H9 (cell line): ENCODE data around the gene MARCHF10. TPM values are rescaled to one million over a fixed set of nuclear protein-coding genes. Genes with fewer than 3 reads are reported as not detected.
A peak's percentile ranks its signal among the peaks of the same experiment; 100 is the strongest.

ENCODE experiments used
- DNase-seq: peaks from one replicate; pipeline ENCODE4 v3.0.0-alpha.2; 2017
- H2AFZ ChIP-seq: one replicate; pipeline ENCODE4 v1.6.1; 2013; ENCODE audit warnings: mild to moderate bottlenecking, low read length, control low read depth, moderate library complexity
- H2AK5ac ChIP-seq: 2 replicates; pipeline ENCODE4 v1.6.1; 2013; ENCODE audit warnings: low read length, control low read depth, mixed read lengths; ENCODE audit not compliant: insufficient read length
- H2BK120ac ChIP-seq: one replicate; pipeline ENCODE4 v1.6.1; 2013; ENCODE audit warnings: low read depth, mild to moderate bottlenecking, low read length, control low read depth, inconsistent platforms; ENCODE audit not compliant: poor library complexity, severe bottlenecking
- H2BK12ac ChIP-seq: 2 replicates; pipeline ENCODE4 v1.6.1; 2013; ENCODE audit warnings: low read length, control low read depth, mixed read lengths, low read depth; ENCODE audit not compliant: insufficient read length
- H2BK15ac ChIP-seq: 2 replicates; pipeline ENCODE4 v1.6.1; 2013; ENCODE audit warnings: low read depth, low read length, control low read depth
- H2BK20ac ChIP-seq: one replicate; pipeline ENCODE4 v1.6.1; 2013; ENCODE audit warnings: low read depth, mild to moderate bottlenecking, low read length, control low read depth, inconsistent platforms; ENCODE audit not compliant: poor library complexity, severe bottlenecking
- H2BK5ac ChIP-seq: 2 replicates; pipeline ENCODE4 v1.6.1; 2013; ENCODE audit warnings: low read length, control low read depth, mixed read lengths; ENCODE audit not compliant: insufficient read length
- H3K14ac ChIP-seq: 2 replicates; pipeline ENCODE4 v1.6.1; 2013; ENCODE audit warnings: low read length, control low read depth; ENCODE audit not compliant: insufficient read depth
- H3K18ac ChIP-seq: 2 replicates; pipeline ENCODE4 v1.6.1; 2013; ENCODE audit warnings: low read depth, mild to moderate bottlenecking, mixed read lengths, low read length, control low read depth; ENCODE audit not compliant: insufficient read length
- H3K23ac ChIP-seq: 2 replicates; pipeline ENCODE4 v1.6.1; 2013; ENCODE audit warnings: low read length, control low read depth, mixed read lengths, low read depth; ENCODE audit not compliant: insufficient read length
- H3K23me2 ChIP-seq: 2 replicates; pipeline ENCODE4 v1.6.1; 2013; ENCODE audit warnings: low read depth, mild to moderate bottlenecking, mixed read lengths, low read length, control low read depth; ENCODE audit not compliant: insufficient read length, poor library complexity, severe bottlenecking
- H3K27ac ChIP-seq: 2 replicates; pipeline ENCODE4 v1.5.1; 2013; ENCODE audit warnings: low read length, control low read depth, mixed read lengths, low read depth; ENCODE audit not compliant: insufficient read length
- H3K27me3 ChIP-seq: 2 replicates; pipeline ENCODE4 v1.6.1; 2013; ENCODE audit warnings: low read length, control low read depth, inconsistent platforms; ENCODE audit not compliant: insufficient read depth
- H3K4ac ChIP-seq: 2 replicates; pipeline ENCODE4 v1.6.1; 2013; ENCODE audit warnings: low read depth, mild to moderate bottlenecking, control low read depth, inconsistent platforms, low read length, moderate library complexity
- H3K4me1 ChIP-seq: 2 replicates; pipeline ENCODE4 v1.6.1; 2013; ENCODE audit warnings: low read length, control low read depth, inconsistent platforms; ENCODE audit not compliant: insufficient read depth
- H3K4me2 ChIP-seq: 2 replicates; pipeline ENCODE4 v1.6.1; 2013; ENCODE audit warnings: low read length, control low read depth, mixed read lengths; ENCODE audit not compliant: insufficient read length, insufficient read depth
- H3K56ac ChIP-seq: 2 replicates; pipeline ENCODE4 v1.6.1; 2013; ENCODE audit warnings: low read depth, mild to moderate bottlenecking, mixed read lengths, low read length, control low read depth; ENCODE audit not compliant: insufficient read length
- H3K79me1 ChIP-seq: 2 replicates; pipeline ENCODE4 v1.6.1; 2013; ENCODE audit warnings: low read depth, mild to moderate bottlenecking, moderate library complexity, low read length, control low read depth, inconsistent platforms; ENCODE audit not compliant: insufficient read depth, poor library complexity, severe bottlenecking
- H3K79me2 ChIP-seq: 2 replicates; pipeline ENCODE4 v1.6.1; 2013; ENCODE audit warnings: low read length, control low read depth, inconsistent platforms; ENCODE audit not compliant: insufficient read depth
- H3K9ac ChIP-seq: 2 replicates; pipeline ENCODE4 v1.6.1; 2013; ENCODE audit warnings: low read length, control low read depth, mixed read lengths; ENCODE audit not compliant: insufficient read length; ENCODE audit errors: extremely low read depth
- H3K9me3 ChIP-seq: one replicate; pipeline ENCODE4 v1.6.1; 2013; ENCODE audit warnings: low read depth, low read length, inconsistent platforms; ENCODE audit not compliant: control insufficient read depth
- H3T11ph ChIP-seq: one replicate; pipeline ENCODE4 v1.6.1; 2013; ENCODE audit warnings: mild to moderate bottlenecking, low read length, control low read depth, inconsistent platforms
- H4K20me1 ChIP-seq: one replicate; pipeline ENCODE4 v1.6.1; 2013; ENCODE audit not compliant: control insufficient read depth, insufficient read length, insufficient read depth
- H4K5ac ChIP-seq: 2 replicates; pipeline ENCODE4 v1.6.1; 2013; ENCODE audit warnings: low read depth, mild to moderate bottlenecking, mixed read lengths, low read length, control low read depth; ENCODE audit not compliant: insufficient read length
- H4K8ac ChIP-seq: replicated peaks from 2 replicates; pipeline ENCODE4 v1.6.1; 2013; ENCODE audit warnings: low read length, control low read depth, mixed read lengths, low read depth; ENCODE audit not compliant: insufficient read length
- H4K91ac ChIP-seq: 2 replicates; pipeline ENCODE4 v1.6.1; 2013; ENCODE audit warnings: low read depth, mild to moderate bottlenecking, moderate library complexity, mixed read lengths, low read length, control low read depth; ENCODE audit not compliant: insufficient read length
- H3K27ac Mint-ChIP-seq, 3 experiments: 2 replicates in 2 of 3; 3 replicates in 1 of 3; pipeline ENCODE4 v1.8.0; 2020 to 2021; ENCODE audit warnings: mixed read lengths in 3 of 3, mild to moderate bottlenecking in 1 of 3, moderate library complexity in 1 of 3
- H3K27me3 Mint-ChIP-seq: 2 replicates; pipeline ENCODE4 v1.8.0; 2021; ENCODE audit warnings: low read depth, mild to moderate bottlenecking, moderate library complexity, mixed read lengths
- H3K36me3 Mint-ChIP-seq, 3 experiments: 2 replicates in 2 of 3; 3 replicates in 1 of 3; pipeline ENCODE4 v1.8.0; 2020 to 2021; ENCODE audit warnings: low read depth in 3 of 3, mixed read lengths in 3 of 3; ENCODE audit not compliant: insufficient read depth in 1 of 3
- H3K4me1 Mint-ChIP-seq, 2 experiments: 2 replicates each; pipeline ENCODE4 v1.8.0; 2020; ENCODE audit warnings: mixed read lengths in 2 of 2
- H3K4me3 Mint-ChIP-seq, 2 experiments: 2 replicates in 1 of 2; 3 replicates in 1 of 2; pipeline ENCODE4 v1.8.0; 2020 to 2021; ENCODE audit warnings: mild to moderate bottlenecking in 2 of 2, mixed read lengths in 2 of 2, moderate library complexity in 1 of 2
- H3K9me3 Mint-ChIP-seq, 2 experiments: 2 replicates in 1 of 2; 3 replicates in 1 of 2; pipeline ENCODE4 v1.8.0; 2020; ENCODE audit warnings: mild to moderate bottlenecking in 2 of 2, mixed read lengths in 2 of 2, moderate library complexity in 1 of 2
- WGBS: extraction: QIAGEN DNeasy Blood & Tissue Kit; methylation state at CpG from one replicate; pipeline ENCODE4 v1.1.7; 2013; ENCODE audit warnings: missing lambda C conversion rate, low lambda C conversion rate, mixed read lengths; ENCODE audit not compliant: insufficient read length; ENCODE audit errors: extremely low coverage; 5-methylcytosine and 5-hydroxymethylcytosine counted together
- total RNA-seq: library from RNA; stranded (reverse); gene quantifications from 2 replicates; pipeline ENCODE4 v1.2.1, GENCODE V29; 2021
- TF ChIP-seq, protein P1 (sequence below): fragments of 200-600 bp; sonication (generic); conservative IDR thresholded peaks from 3 replicates; pipeline ENCODE4 v1.8.0; 2021; ENCODE audit warnings: antibody characterized with exemption, mild to moderate bottlenecking

Gene MARCHF10
- total RNA-seq, 1 experiment from 2014 or later = not detected

DNA sequence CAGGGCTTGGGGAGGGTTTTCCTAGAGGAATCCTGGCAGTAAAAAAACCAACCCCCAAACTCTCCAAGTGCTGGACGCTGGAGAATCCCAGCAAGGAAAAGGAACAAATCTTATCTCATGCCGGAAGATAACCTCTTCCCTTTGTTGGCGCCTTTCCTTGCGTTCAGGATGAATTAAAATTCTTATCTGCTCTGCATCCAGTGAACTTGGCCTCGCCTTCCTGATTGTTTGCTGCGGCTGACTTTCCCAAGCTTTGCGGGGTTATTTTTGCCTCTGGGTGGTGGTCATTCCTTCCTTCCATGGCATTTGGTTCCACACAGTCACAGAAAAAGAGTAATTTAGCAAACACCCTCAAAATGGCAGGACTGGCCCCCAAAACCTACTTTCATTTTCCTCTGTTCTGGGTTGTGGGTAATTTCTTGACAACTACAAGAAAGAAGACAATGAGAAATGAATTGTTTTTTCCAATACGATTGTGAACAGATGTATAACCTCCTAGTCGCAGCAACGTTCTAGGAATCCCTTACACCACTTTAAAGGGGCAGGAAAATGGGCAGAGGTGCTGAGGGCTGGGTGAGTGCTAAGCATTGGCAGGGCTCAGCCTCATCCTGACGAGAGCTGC lies 102.8 kb downstream of the MARCHF10 start:
- no peak overlapping the region for H2BK15ac ChIP-seq
- H3K27ac Mint-ChIP-seq = peak overlapping the region; percentile 27 to 95 (median 56); a peak in 3 of 7 replicates

More for the DNA sequence above, 102.8 kb downstream of the MARCHF10 start:
- H3K9ac ChIP-seq = no peak overlapping the region
- peaks cover 17% of the 10 kb centered on the region for H3K23me2 ChIP-seq
- no CpG with 5 or more reads among the region's 11 CpGs for WGBS
- H3K4me1 ChIP-seq = peaks cover 5% of the 10 kb centered on the region
- no peak overlapping the region for H2BK5ac ChIP-seq
- no peak overlapping the region for H4K5ac ChIP-seq
- H3K56ac ChIP-seq = no peak overlapping the region
- H3K27ac ChIP-seq = no peak overlapping the region
- peak overlapping the region; percentile 51 for H3K4me2 ChIP-seq
- no peak overlapping the region for H3K23ac ChIP-seq
- H3K14ac ChIP-seq = no peak overlapping the region
- no peak overlapping the region for H4K91ac ChIP-seq
- H2AK5ac ChIP-seq = no peak overlapping the region
- H3K4ac ChIP-seq = no peak overlapping the region
- H3K18ac ChIP-seq = no peak overlapping the region
- H2BK20ac ChIP-seq = no peak overlapping the region
- no peaks in the 10 kb centered on the region for H4K20me1 ChIP-seq
- no peak for DNase-seq
- H3K9me3 Mint-ChIP-seq = peaks cover 16 to 27% of the 10 kb centered on the region in 2 experiments
- H3K27me3 Mint-ChIP-seq = peaks cover 40% of the 10 kb centered on the region
- peaks cover 27 to 32% of the 10 kb centered on the region in 2 experiments for H3K4me1 Mint-ChIP-seq
- H3K4me3 Mint-ChIP-seq = peak overlapping the region; percentile 83 to 90
- no peak overlapping the region for H2BK120ac ChIP-seq
- no peaks in the 10 kb centered on the region for H3K79me1 ChIP-seq
- H4K8ac ChIP-seq = no peak overlapping the region
- H2BK12ac ChIP-seq = no peak overlapping the region
- peaks cover 7 to 24% (median 20%) of the 10 kb centered on the region in 3 experiments for H3K36me3 Mint-ChIP-seq
- TF ChIP-seq, protein P1, sequence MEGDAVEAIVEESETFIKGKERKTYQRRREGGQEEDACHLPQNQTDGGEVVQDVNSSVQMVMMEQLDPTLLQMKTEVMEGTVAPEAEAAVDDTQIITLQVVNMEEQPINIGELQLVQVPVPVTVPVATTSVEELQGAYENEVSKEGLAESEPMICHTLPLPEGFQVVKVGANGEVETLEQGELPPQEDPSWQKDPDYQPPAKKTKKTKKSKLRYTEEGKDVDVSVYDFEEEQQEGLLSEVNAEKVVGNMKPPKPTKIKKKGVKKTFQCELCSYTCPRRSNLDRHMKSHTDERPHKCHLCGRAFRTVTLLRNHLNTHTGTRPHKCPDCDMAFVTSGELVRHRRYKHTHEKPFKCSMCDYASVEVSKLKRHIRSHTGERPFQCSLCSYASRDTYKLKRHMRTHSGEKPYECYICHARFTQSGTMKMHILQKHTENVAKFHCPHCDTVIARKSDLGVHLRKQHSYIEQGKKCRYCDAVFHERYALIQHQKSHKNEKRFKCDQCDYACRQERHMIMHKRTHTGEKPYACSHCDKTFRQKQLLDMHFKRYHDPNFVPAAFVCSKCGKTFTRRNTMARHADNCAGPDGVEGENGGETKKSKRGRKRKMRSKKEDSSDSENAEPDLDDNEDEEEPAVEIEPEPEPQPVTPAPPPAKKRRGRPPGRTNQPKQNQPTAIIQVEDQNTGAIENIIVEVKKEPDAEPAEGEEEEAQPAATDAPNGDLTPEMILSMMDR = no peak
- no peaks in the 10 kb centered on the region for H3K9me3 ChIP-seq
- H3T11ph ChIP-seq = no peak overlapping the region
- H2AFZ ChIP-seq = no peak overlapping the region
- no peaks in the 10 kb centered on the region; the same call in 1 of the 2 replicates for H3K27me3 ChIP-seq
- H3K79me2 ChIP-seq = no peaks in the 10 kb centered on the region
